ENCODE data around the gene AHCY.

Gene AHCY

GRCh38 chr20:34240121-34240520 lies 63.0 kb downstream of the AHCY start:
- Mint-ChIP-seq H3K9me3 (peaks cover 16% of the 10 kb centered on the region), H3K36me3 (ENCODE audit: low read depth) (no peaks in the 10 kb centered on the region), H3K27ac (no peak overlapping the region), H3K4me1 (ENCODE audit: low read depth) (peaks cover 20% of the 10 kb centered on the region), H3K27me3 (peaks cover 3% of the 10 kb centered on the region), H3K4me3 (no peak overlapping the region)
- no peak for DNase-seq

GRCh38 chr20:34237942-34238341 lies 65.2 kb downstream of the AHCY start:
- H3K4me3 Mint-ChIP-seq, result no peak overlapping the region
- no peaks in the 10 kb centered on the region for H3K36me3 Mint-ChIP-seq (ENCODE audit: low read depth)
- H3K9me3 Mint-ChIP-seq, result peaks cover 16% of the 10 kb centered on the region
- peaks cover 3% of the 10 kb centered on the region for H3K27me3 Mint-ChIP-seq
- no peak for DNase-seq
- H3K4me1 Mint-ChIP-seq (ENCODE audit: low read depth), result peaks cover 20% of the 10 kb centered on the region
- no peak overlapping the region for H3K27ac Mint-ChIP-seq

DNA sequence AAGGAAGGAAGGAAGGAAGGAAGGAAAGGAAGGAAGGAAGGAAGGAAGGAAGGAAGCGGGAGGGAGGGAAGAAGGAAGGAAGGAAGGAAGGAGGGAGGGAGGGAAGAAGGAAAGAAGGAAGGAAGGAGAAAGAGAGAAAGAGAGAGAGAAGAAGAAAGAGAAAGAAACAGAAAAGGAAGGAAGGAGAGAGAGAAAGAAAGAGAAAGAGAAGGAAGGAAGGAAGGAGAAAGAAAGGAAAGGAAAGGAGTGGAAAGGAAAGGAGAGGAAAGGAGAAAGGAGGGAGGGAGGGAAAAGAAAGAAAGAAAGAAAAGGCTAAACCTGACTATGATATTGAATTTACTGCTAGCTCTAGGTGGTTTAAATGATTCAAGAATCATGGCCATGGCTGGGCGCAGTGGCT lies 67.3 kb downstream of the AHCY start:
- no peaks in the 10 kb centered on the region for H3K36me3 Mint-ChIP-seq (ENCODE audit: low read depth)
- no peak overlapping the region for H3K27ac Mint-ChIP-seq
- DNase-seq, result no peak
- no peak overlapping the region for H3K4me3 Mint-ChIP-seq
- peaks cover 8% of the 10 kb centered on the region for H3K4me1 Mint-ChIP-seq (ENCODE audit: low read depth)
- peaks cover 19% of the 10 kb centered on the region for H3K9me3 Mint-ChIP-seq
- peaks cover 3% of the 10 kb centered on the region for H3K27me3 Mint-ChIP-seq

- Mint-ChIP-seq H3K4me3 (no peak overlapping the region), H3K4me1 (ENCODE audit: low read depth) (no peaks in the 10 kb centered on the region), H3K27me3 (no peaks in the 10 kb centered on the region), H3K36me3 (ENCODE audit: low read depth) (no peaks in the 10 kb centered on the region), H3K9me3 (peaks cover 19% of the 10 kb centered on the region), H3K27ac (no peak overlapping the region)
- no peak for DNase-seq
Measured at GRCh38 chr20:34233687-34234086, 69.5 kb downstream of the AHCY start.

GRCh38 chr20:34232494-34233087 lies 70.6 kb downstream of the AHCY start:
- no peak overlapping the region for H3K27ac Mint-ChIP-seq
- no peaks in the 10 kb centered on the region for H3K4me1 Mint-ChIP-seq (ENCODE audit: low read depth)
- no peak overlapping the region for H3K4me3 Mint-ChIP-seq

DNA sequence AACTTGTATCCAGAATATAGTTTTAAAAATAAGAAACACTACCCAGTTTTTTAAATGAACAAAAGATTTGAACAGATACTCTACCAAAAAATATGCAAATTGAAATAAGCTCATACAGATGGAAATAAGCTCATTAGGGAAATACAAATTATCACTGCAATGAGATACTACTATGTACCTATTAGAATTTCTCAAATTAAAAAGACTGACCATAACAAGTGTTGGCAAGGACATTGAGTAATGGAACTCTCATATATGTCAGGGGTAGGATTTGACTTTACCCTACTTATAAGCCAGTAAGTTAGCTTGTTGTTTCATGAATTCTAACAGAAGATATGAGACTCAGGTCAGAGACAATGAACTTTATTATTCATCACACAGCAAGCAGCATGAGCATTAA lies 71.5 kb downstream of the AHCY start:
- no peak overlapping the region for H3K27ac Mint-ChIP-seq
- peaks cover 3% of the 10 kb centered on the region for H3K9me3 Mint-ChIP-seq
- no peak for DNase-seq
- no peaks in the 10 kb centered on the region for H3K4me1 Mint-ChIP-seq (ENCODE audit: low read depth)
- H3K36me3 Mint-ChIP-seq (ENCODE audit: low read depth), result no peaks in the 10 kb centered on the region
- H3K4me3 Mint-ChIP-seq, result no peak overlapping the region
- peaks cover 2% of the 10 kb centered on the region for H3K27me3 Mint-ChIP-seq

More at GRCh38 chr20:34232494-34233087, 70.6 kb downstream of the AHCY start:
- peaks cover 2% of the 10 kb centered on the region for H3K27me3 Mint-ChIP-seq
- no peaks in the 10 kb centered on the region for H3K36me3 Mint-ChIP-seq (ENCODE audit: low read depth)
- no peak for DNase-seq
- H3K9me3 Mint-ChIP-seq, result peaks cover 8% of the 10 kb centered on the region
